LNCaP clone FGC (cell line): ENCODE results near the gene C1QTNF12.

Source experiments
- DNase-seq: peaks from one replicate; pipeline ENCODE4 v3.0.0-alpha.2; 2011; ENCODE audit warnings: low read depth
- H3K4me3 ChIP-seq: 2 replicates; pipeline ENCODE4 v1.5.1; 2011; ENCODE audit warnings: mild to moderate bottlenecking, low read depth, low read length, control low read depth
- CTCF ChIP-seq: IDR thresholded peaks from 2 replicates; pipeline ENCODE4 v1.5.1; 2012; ENCODE audit warnings: mild to moderate bottlenecking; ENCODE audit not compliant: control insufficient read depth, insufficient read depth; ENCODE audit errors: extremely low read depth

Gene C1QTNF12

GRCh38 chr1:1215080-1215676 is 31.3 kb downstream of the C1QTNF12 start:
- TF ChIP-seq CTCF: no peak
- no peak overlapping the region for H3K4me3 ChIP-seq
- DNase-seq: no peak

GRCh38 chr1:1213345-1214265 is 32.9 kb downstream of the C1QTNF12 start, which contains the start of gene TNFRSF4:
TNFRSF4 (minus strand) TSS chr1:1214153; CDS start chr1:1214127, 26 bp downstream.
- no peak within 1 kb of the TSS for H3K4me3 ChIP-seq
- DNase-seq: no peak
- TF ChIP-seq CTCF: no peak

- no peak for DNase-seq
- no peak for TF ChIP-seq CTCF
- no peak overlapping the region for H3K4me3 ChIP-seq
These were observed 33.7 kb downstream of the C1QTNF12 start for GRCh38 chr1:1212780-1213344.

- no peak for TF ChIP-seq CTCF
- H3K4me3 ChIP-seq: no peak overlapping the region
- no peak for DNase-seq
These were observed 34.7 kb downstream of the C1QTNF12 start for GRCh38 chr1:1211541-1212441.

GRCh38 chr1:1210726-1211540 is 35.6 kb downstream of the C1QTNF12 start:
- DNase-seq: no peak
- H3K4me3 ChIP-seq: no peak overlapping the region
- no peak for TF ChIP-seq CTCF
